22Rv1 (cell line): ENCODE measurements around the gene SLC7A1.

Experiments
- CTCF ChIP-seq: fragments of 450-650 bp; IDR thresholded peaks from 2 replicates; pipeline ENCODE4 v1.5.1; 2017; ENCODE audit warnings: mild to moderate bottlenecking
- ZFX ChIP-seq: fragments of 450-650 bp; IDR thresholded peaks from 2 replicates; pipeline ENCODE4 v1.6.1; 2017; ENCODE audit warnings: antibody characterized with exemption, borderline replicate concordance

DNA sequence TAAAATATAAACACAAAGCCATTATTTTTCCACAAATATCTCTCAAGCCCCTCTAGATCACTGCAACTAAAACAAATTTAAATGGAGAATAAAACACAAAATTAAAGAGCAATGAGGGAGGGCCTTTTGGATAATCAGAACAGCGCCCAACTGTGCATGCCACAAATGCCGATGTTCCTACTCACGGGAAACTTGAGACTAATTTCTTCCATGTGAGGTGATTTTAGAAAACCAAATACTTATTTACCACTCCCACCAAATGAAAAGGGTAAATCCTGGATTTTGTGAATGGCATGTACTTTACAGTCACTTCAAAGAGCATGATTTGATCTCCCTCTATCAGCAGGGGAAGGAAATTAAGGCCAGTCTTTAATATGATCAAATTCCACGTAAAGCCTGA lies 74.8 kb downstream of the SLC7A1 start:
- TF ChIP-seq CTCF (no peak), ZFX (no peak)
